GM19025 (cell line): ENCODE measurements around the gene BDP1.
A peak's percentile ranks its signal among the peaks of the same experiment; 100 is the strongest.
"Not testable (repeated sequence)": the region's sequence is repeated elsewhere in the genome, so short reads cannot be mapped to it uniquely, and the experiment has no call there.

Experiments used
- ATAC-seq: cut with Tn5 transposase; IDR thresholded peaks from one replicate; pipeline ENCODE4 v1.9.1; 2021; ENCODE audit warnings: mild to moderate bottlenecking, low read depth, moderate library complexity; ENCODE audit not compliant: unreplicated experiment

The BDP1 gene

GRCh38 chr5:71564895-71565294 lies 109.4 kb downstream of the BDP1 start:
- ATAC-seq: no peak

- no peak for ATAC-seq
These were observed 114.5 kb downstream of the BDP1 start for GRCh38 chr5:71569748-71570509.

GRCh38 chr5:71571811-71572210 lies 116.4 kb downstream of the BDP1 start:
- not testable (repeated sequence) for ATAC-seq

GRCh38 chr5:71573591-71573990 lies 118.1 kb downstream of the BDP1 start:
- no peak for ATAC-seq

- not testable (repeated sequence) for ATAC-seq
These were observed 120.1 kb downstream of the BDP1 start for GRCh38 chr5:71575588-71575987.

- no peak for ATAC-seq
These were observed 120.8 kb downstream of the BDP1 start for GRCh38 chr5:71576241-71576640.

- ATAC-seq: not testable (repeated sequence)
These were observed 122.4 kb downstream of the BDP1 start for GRCh38 chr5:71577839-71578238.

GRCh38 chr5:71582945-71583584 lies 127.6 kb downstream of the BDP1 start:
- ATAC-seq: no peak

GRCh38 chr5:71586052-71586940 lies 130.8 kb downstream of the BDP1 start:
- no peak for ATAC-seq

GRCh38 chr5:71586941-71587765 lies 131.7 kb downstream of the BDP1 start, which contains the start of gene MCCC2:
Gene MCCC2 (plus strand): TSS chr5:71587340. CDS start chr5:71587426, 86 bp downstream.
- ATAC-seq: peak; percentile 96

- ATAC-seq: peak; percentile 1
These were observed 132.5 kb downstream of the BDP1 start for GRCh38 chr5:71587766-71588532.

- no peak for ATAC-seq
These were observed 133.1 kb downstream of the BDP1 start for GRCh38 chr5:71588533-71588885.

GRCh38 chr5:71589903-71590302 lies 134.5 kb downstream of the BDP1 start:
- no peak for ATAC-seq

GRCh38 chr5:71591100-71591499 lies 135.6 kb downstream of the BDP1 start:
- ATAC-seq: no peak

GRCh38 chr5:71596169-71596568 lies 140.7 kb downstream of the BDP1 start:
- ATAC-seq: no peak

GRCh38 chr5:71597001-71597400 lies 141.6 kb downstream of the BDP1 start:
- ATAC-seq: no peak

GRCh38 chr5:71600783-71601182 lies 145.3 kb downstream of the BDP1 start:
- ATAC-seq: no peak

GRCh38 chr5:71601222-71602026 lies 146.0 kb downstream of the BDP1 start:
- peak; percentile 87 for ATAC-seq

GRCh38 chr5:71609916-71610315 lies 154.5 kb downstream of the BDP1 start:
- ATAC-seq: not testable (repeated sequence)
